ENCODE data around the gene CSGALNACT2.

Gene CSGALNACT2

DNA sequence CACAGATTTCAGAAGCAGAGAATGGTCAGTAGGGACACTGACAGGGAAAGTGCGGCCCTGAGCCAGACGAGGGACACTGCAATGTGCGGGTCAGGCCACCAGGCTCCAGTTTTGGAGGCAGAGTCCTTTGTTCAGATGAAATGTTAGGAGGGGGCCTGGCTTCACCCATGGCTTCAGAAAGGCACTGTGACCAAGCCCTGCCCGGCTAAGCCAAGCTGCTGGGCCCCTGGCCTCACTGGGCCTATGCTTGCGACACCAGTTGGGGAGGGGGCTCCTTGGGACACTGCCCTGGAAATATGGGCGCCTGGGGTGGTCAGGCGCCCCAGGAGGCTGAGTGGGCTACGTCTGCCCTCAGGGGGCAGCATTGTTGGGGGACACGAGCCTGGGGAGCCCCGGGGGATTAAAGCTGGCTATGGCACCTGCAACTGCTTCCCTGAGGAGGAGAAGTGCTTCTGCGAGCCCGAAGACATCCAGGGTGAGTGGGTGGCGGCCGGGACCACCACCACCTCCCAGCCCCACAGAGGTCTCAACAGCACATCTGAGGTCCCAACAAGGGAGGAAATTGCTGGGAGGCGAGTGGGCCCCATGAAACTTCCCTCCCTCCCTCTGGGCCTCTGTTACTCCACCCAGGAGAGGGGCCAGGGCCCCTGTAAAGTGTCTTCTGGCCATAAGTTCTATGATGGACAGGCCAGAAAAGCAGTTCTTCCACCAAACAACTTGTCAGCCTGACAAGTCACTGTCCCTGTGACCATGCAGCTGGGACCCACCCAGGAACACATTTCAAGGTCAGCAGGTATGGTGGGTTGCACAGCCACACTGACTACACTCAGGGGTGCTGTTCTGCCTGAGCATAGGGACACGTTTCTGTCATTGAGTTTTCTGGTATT is 24.8 kb upstream of the CSGALNACT2 start:
- DNase-seq: no peak

- DNase-seq: no peak
Measured at GRCh38 chr10:43114088-43114742, 24.0 kb upstream of the CSGALNACT2 start.

DNA sequence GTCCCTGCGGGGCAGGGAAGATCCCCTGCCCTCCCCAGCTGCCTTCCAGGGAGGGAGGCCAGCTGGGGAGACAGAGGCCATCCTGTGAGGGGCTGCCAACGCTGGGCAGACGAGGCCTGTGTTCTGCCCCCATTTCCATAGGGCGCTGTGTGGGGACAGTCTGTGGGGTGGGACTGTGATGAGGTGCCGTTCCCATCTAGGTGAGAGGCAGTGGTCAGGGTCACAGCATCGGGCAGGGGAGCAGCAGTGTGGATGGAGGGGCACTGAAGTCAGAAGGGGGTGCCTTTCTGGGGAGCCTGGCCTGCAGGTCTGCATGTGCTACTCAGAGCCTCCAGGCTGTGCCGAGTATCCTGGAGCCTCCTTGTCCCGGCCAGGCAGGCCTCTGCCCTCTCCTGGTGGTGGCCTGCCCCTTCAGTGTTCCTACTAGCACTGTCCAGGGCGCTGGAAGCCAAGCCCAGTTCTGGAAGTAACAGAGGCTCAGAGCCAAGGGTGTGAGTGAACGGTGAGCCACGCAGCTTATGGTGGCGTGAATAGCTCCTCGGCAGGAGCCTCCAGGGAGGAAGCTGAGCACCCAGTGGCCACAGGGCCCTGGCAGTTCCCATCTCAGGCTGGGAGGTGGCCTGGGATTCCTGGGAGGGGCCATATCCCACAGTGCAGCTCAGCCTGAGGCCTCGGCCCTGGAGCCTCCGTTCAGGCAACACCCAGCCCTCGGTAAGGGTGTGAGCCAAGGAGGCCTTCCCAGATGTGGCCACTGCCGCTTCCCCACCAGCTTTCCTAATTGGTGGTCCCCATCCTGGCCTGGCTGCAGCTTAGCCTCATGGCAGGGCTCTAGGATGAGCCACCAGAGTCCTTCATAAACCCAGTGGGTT is 23.3 kb upstream of the CSGALNACT2 start:
- DNase-seq: no peak

DNA sequence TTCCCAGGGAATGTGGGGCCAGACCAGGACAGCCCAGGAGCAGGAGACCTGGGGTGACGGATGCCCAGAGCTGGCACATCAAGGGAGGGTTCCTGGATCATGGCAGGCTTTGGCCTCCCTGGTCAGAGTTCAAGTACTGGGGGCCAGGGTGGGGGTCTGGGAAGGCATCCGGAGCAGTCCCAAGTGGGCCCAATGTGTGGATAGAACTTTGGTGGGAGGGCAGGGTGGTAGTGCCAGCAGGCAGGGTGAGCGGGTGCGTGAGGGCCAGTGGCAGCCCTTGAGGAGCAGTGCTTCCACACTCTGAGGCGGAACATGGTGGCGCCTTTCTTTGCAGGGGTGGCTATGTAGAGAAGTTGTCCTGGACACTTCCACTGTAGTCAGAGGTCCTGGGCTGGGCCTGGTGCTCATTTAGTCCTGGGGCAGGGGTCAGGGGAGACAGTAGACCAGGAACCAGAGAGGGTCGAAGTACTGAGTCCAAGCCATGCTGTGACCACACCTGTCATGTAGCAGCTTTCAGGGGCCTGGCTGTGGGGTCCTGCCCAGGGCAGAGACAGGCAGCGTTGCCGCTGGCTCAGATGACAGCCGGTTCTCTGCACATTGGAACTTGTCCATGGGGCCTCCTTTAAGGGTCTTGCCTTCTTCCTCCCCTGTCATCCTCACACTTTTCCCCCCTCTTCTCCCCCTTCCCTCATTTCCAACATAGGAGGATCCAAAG is 22.2 kb upstream of the CSGALNACT2 start:
- DNase-seq: no peak

DNA sequence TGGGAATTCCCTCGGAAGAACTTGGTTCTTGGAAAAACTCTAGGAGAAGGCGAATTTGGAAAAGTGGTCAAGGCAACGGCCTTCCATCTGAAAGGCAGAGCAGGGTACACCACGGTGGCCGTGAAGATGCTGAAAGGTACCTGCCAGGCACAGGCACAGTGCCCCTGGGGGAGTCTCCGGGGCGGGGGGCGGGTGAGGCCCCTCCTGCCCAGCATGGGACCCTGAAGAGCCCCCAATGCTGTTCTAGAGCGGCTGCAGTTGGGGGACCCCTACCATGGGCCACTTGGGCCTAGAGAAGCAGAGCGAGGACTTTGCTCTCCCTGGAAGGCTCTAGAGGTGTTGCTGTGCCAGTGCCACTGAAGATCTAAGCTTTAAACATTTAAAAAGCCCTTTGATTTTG is 21.6 kb upstream of the CSGALNACT2 start:
- DNase-seq: no peak

DNA sequence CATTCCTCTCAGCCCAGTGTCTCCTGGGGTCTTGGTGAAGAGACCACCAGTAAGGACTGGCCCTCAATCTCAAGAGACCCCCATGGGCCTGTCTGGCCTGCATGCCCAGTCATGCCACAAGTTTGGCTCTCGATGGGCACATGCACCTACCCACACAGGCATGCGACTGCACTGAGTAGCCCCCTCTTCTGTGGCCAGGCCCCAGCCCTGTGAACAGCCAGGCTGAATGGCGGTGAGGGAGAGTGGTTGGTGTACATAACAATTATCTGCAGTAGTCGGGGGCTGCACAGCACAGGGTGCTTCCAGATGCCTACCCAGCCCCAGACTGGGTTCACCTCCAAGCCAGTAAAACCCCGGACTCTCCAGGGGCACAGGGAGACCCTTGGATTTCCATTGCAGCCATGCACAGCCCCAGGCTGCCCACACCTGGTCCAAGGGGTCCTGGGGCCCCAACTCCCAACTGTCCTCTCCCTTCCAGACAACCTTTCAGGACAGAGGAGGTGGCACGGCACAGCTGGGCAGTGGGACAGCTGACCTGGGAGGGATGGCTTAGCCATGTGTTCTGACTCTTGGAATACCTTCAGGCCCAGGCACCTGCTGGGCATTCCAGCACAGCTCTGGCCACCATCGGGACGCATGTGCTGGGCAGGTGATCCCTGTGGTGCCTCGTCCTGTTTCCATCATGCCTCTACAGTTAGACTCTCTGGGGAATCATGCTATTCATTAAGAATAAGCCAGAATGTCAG is 21.0 kb upstream of the CSGALNACT2 start:
- no peak for DNase-seq

GRCh38 chr10:43117777-43118583 is 20.3 kb upstream of the CSGALNACT2 start:
- DNase-seq: no peak

- no peak for DNase-seq
Measured at GRCh38 chr10:43118631-43119415, 19.4 kb upstream of the CSGALNACT2 start.

GRCh38 chr10:43119416-43120115 is 18.7 kb upstream of the CSGALNACT2 start:
- DNase-seq: no peak

DNA sequence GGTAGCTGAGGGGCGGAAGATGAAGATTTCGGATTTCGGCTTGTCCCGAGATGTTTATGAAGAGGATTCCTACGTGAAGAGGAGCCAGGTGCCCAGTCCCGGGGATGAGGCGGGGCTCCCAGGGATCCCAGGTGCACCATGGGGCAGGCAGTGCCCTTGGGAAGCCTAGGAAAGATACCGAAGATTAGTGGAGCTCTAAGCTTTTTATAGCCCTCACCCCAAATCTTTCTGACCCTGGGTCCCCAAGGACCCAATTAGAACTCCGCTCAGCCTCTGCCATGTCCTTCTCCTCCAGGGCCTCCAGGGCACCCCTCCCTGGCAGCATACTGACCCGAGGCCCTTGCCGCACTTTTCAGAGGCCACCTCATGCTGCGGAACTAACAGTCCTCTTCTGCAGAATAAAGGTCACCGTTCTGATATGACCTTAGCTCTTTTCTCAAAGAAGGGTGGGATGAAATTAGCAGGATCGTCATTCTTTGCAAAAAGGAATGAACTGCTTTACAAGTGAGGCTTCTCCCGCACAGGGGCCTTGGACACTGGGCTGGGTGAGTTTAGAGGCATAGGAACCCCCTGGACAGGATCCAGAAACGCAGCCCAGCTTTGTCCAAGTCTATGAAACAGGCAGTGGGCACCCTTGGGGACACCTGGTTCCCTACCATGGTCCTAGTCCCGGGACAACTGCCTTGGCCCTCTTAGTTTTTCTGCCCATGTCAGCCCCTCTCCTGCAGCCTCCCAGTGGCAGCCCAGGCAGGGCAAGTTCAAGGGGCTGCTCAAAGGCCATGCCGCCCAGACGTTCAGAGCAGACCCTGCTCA is 17.9 kb upstream of the CSGALNACT2 start:
- DNase-seq: no peak

GRCh38 chr10:43120929-43121314 is 17.3 kb upstream of the CSGALNACT2 start:
- DNase-seq: peak; percentile 75

DNA sequence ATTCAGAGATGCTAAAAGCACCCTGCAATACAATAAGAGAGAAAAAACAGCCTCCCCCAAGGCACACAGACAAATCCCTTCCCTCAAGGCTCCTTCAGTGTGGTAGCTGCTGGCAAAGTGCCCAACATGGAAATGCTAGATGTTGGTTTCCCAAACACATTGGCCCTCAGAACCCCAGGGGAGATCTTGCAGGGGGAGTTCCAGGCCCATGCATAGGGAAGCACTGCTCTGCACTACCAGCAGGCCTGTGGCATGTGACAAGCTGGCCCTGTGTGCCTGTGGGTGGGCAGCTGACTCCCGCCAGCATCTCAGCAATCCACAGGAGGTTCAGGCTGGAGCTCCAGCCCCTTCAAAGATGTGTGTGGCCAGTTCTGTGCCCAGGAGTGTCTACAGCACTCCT is 16.8 kb upstream of the CSGALNACT2 start:
- no peak for DNase-seq

- no peak for DNase-seq
Measured at GRCh38 chr10:43122096-43122495, 16.1 kb upstream of the CSGALNACT2 start.

- no peak for DNase-seq
Measured at GRCh38 chr10:43122826-43123225, 15.4 kb upstream of the CSGALNACT2 start.

DNA sequence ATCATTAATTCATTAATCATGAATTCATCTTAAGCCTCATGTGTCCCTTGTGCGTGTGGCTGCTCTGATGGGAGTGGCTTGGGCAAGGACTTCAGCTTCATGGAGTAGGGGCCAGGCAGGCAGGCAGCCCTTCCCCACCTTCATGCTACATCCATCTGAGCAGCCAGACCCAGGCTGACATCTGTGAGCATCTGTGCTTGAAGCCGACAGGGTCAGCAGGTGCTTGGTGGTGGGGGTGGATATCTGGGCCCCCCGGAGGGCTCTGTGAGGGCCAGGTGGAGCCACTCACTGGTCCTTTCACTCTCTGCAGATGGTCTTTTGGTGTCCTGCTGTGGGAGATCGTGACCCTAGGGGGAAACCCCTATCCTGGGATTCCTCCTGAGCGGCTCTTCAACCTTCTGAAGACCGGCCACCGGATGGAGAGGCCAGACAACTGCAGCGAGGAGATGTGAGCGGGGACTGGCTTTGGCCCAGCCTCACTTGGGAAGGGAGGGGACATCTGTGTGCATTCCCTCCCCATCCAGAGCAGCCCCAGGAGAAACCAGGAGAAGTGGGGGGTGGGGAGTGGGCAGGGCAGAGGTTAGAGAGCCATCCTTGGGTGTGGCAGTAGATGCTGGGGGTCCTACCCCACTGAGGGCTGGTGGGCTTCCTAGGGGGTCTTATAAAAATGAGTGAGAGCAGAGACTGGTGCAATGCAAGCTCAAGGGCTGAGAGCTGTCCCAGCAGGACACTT is 14.7 kb upstream of the CSGALNACT2 start:
- no peak for DNase-seq

DNA sequence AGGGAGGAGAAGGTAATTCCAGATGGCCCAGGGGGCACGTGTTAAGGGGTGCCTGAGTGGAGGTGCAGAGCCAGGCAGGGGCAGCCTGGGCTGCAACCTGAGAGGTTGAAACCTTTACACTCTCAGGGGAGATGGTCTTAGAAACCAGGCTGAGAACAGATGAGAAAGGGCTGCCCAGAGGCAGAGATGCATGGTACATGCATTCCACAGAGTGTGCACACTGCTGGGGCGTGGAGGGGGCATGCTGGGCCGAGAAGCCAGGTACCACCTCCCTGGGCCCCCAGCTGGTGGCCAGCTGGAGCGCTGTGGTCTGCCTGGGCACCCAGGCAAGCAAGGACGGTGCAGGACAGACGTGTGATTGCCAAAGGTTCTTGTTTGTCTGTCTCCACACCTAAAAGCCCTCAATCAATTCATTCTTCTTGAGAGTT is 14.1 kb upstream of the CSGALNACT2 start:
- DNase-seq: no peak

DNA sequence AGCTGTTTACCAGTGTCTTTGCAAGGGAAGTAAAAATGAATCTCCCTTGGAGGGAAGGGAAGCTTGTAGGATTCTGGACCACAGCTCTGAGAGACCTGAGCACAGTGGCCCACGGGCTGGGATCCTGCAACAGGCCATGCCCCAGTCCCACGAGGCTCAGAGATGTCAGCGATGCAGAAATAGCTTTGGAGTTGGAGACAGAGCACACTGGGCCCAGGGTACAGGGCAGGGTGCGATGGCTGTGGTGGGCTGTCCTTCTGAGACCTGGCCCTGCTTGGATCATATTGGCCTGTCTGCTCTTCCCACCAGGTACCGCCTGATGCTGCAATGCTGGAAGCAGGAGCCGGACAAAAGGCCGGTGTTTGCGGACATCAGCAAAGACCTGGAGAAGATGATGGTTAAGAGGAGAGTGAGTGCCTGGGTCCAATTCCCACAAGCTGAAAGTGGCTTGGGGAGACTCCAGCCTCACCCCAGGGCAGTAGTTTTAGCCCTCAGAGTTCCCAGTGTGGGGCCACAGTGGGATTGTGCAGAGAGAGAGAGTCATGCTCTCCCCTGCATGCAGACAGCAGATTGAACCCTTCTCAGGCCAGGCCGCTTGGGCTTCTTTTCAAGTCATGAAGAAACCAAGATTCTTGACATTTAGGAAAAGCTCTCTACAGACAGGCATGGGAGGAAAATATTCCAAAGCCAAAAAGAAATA is 13.5 kb upstream of the CSGALNACT2 start:
- no peak for DNase-seq
